ENCODE results near the gene RNF166.

Gene RNF166

GRCh38 chr16:88696441-88696840, 9.8 kb downstream of the RNF166 start:
- no peak overlapping the region for H3K9ac ChIP-seq (ENCODE audit: low read length in 2 of 2)
- H3K9me3 ChIP-seq (ENCODE audit: control insufficient read depth in 2 of 2, low read length in 2 of 2), result no peaks in the 10 kb centered on the region
- H3K4me1 ChIP-seq (ENCODE audit: control insufficient read depth, insufficient read depth, low read length), result peaks cover 10% of the 10 kb centered on the region
- no peak overlapping the region for H3K4me3 ChIP-seq (ENCODE audit: low read length in 2 of 2)
- no peak overlapping the region for H3K27ac ChIP-seq (ENCODE audit: low read length)
- peaks cover 4 to 10% of the 10 kb centered on the region in 2 donors for H3K36me3 ChIP-seq (ENCODE audit: control insufficient read depth in 2 of 2, insufficient read depth in 2 of 2, low read length in 2 of 2)
- peaks cover 2% of the 10 kb centered on the region in 2 donors for H3K27me3 ChIP-seq (ENCODE audit: control insufficient read depth in 1 of 2, insufficient read depth in 2 of 2, low read length in 2 of 2)

DNA sequence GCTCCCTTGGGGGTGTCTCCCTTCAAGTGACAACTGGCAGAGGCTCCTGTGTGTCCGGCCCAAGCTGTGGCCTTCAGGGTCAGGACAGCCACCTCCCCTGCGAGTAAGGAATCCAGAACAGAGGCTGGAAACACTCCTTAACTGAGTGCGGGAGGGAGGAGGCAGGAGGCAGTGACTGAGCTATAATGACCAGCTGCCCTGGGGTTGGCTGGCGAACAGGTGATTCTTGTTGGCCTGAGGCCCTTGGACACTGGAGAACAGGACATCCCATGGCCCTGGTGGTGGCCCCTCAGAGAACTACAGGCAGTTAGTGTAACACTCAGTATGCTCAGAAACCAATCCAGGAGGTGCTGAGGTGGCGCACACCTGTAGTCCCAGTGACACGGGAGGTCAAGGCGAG, 10.5 kb downstream of the RNF166 start:
- Histone ChIP-seq H3K4me1 (ENCODE audit: control insufficient read depth, insufficient read depth, low read length) (peaks cover 6% of the 10 kb centered on the region), H3K9me3 (ENCODE audit: control insufficient read depth in 2 of 2, low read length in 2 of 2) (no peaks in the 10 kb centered on the region), H3K27ac (ENCODE audit: low read length) (no peak overlapping the region), H3K27me3 (ENCODE audit: control insufficient read depth in 1 of 2, insufficient read depth in 2 of 2, low read length in 2 of 2) (peaks cover 3 to 6% of the 10 kb centered on the region in 2 donors), H3K9ac (ENCODE audit: low read length in 2 of 2) (no peak overlapping the region), H3K4me3 (ENCODE audit: low read length in 2 of 2) (no peak overlapping the region), H3K36me3 (ENCODE audit: control insufficient read depth in 2 of 2, insufficient read depth in 2 of 2, low read length in 2 of 2) (peaks cover 4 to 10% of the 10 kb centered on the region in 2 donors)

DNA sequence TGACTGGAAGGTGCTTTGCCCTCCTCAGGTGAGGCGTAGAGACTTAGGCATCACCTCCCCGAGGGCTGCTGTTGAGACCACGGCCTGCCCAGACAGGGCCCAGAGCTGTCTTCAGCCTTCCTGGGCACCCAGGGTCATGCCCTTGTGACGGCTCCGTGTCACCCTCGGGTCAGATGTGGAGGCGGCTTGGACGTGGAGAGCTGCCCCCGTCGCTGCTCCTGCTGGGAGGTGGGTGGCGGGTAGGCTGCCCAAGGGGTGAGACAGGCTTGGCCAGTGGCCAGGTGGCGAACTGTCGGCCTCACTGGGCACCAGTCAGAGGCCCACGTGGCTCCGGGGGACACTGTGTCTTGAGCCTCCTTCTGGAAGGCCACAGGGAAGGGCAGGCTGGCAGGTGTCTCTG, 11.0 kb downstream of the RNF166 start:
- Histone ChIP-seq H3K9ac (ENCODE audit: low read length in 2 of 2) (no peak overlapping the region), H3K4me3 (ENCODE audit: low read length in 2 of 2) (no peak overlapping the region), H3K9me3 (ENCODE audit: control insufficient read depth in 2 of 2, low read length in 2 of 2) (no peaks in the 10 kb centered on the region), H3K27me3 (ENCODE audit: control insufficient read depth in 1 of 2, insufficient read depth in 2 of 2, low read length in 2 of 2) (peaks cover 6 to 10% of the 10 kb centered on the region in 2 donors), H3K4me1 (ENCODE audit: control insufficient read depth, insufficient read depth, low read length) (peaks cover 5% of the 10 kb centered on the region), H3K36me3 (ENCODE audit: control insufficient read depth in 2 of 2, insufficient read depth in 2 of 2, low read length in 2 of 2) (peaks cover 4 to 10% of the 10 kb centered on the region in 2 donors), H3K27ac (ENCODE audit: low read length) (no peak overlapping the region)

DNA sequence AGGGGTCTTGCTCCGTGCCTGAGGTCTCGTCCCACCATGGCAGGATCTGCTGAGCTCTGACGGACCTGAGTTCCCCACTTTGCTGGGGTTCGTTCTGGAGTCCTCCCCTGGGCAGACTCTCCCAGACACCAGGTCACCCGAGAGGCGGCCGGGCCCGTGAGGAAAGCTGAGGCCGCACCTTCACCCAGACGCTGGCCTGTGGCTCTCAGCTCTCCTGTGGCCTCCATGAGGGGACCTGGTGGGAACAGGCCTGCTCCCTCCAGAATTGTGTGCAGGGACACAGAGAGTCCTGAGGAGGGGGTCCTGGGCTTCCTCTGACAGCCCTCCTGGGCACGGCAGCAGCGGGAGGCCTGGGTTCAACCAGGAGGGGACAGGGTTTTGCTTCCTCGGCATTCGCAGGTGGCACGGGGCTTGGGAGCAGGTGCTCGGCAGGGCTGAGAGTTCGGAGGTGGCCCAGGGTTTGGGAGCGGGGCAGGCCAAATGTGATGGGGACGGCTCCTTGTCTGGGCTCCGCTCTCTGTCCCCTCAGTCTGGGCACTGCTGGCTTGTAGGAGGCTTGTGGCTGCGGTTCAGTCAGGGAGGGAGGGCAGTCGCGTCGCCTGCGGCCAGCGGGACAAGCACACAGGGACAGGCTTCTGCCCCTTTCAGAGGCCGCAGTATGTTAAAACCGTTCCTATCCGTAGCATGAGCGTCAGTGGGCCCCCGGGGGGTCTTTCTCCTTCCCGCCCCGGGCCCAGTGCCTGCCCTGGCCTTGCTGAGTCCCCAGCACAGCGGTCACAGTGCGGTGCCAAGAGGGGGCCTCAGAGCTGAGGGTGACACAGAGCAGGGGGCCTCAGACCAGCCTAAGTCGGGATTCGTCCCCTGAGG, 11.8 kb downstream of the RNF166 start:
- Histone ChIP-seq H3K27ac (ENCODE audit: low read length) (no peak overlapping the region), H3K36me3 (ENCODE audit: control insufficient read depth in 2 of 2, insufficient read depth in 2 of 2, low read length in 2 of 2) (peaks cover 0 to 7% of the 10 kb centered on the region in 2 donors), H3K27me3 (ENCODE audit: control insufficient read depth in 1 of 2, insufficient read depth in 2 of 2, low read length in 2 of 2) (peaks cover 11 to 15% of the 10 kb centered on the region in 2 donors), H3K9me3 (ENCODE audit: control insufficient read depth in 2 of 2, low read length in 2 of 2) (no peaks in the 10 kb centered on the region), H3K4me3 (ENCODE audit: low read length in 2 of 2) (no peak overlapping the region), H3K4me1 (ENCODE audit: control insufficient read depth, insufficient read depth, low read length) (no peaks in the 10 kb centered on the region), H3K9ac (ENCODE audit: low read length in 2 of 2) (no peak overlapping the region)

- no peak overlapping the region for H3K9ac ChIP-seq (ENCODE audit: low read length in 2 of 2)
- no peak overlapping the region for H3K27ac ChIP-seq (ENCODE audit: low read length)
- no peaks in the 10 kb centered on the region for H3K4me1 ChIP-seq (ENCODE audit: control insufficient read depth, insufficient read depth, low read length)
- no peaks in the 10 kb centered on the region for H3K9me3 ChIP-seq (ENCODE audit: control insufficient read depth in 2 of 2, low read length in 2 of 2)
- H3K4me3 ChIP-seq (ENCODE audit: low read length in 2 of 2), result no peak overlapping the region
- H3K36me3 ChIP-seq (ENCODE audit: control insufficient read depth in 2 of 2, insufficient read depth in 2 of 2, low read length in 2 of 2), result peaks cover 0 to 5% of the 10 kb centered on the region in 2 donors
- peaks cover 20 to 21% of the 10 kb centered on the region in 2 donors for H3K27me3 ChIP-seq (ENCODE audit: control insufficient read depth in 1 of 2, insufficient read depth in 2 of 2, low read length in 2 of 2)
Measured at GRCh38 chr16:88693420-88694177, 12.6 kb downstream of the RNF166 start.

DNA sequence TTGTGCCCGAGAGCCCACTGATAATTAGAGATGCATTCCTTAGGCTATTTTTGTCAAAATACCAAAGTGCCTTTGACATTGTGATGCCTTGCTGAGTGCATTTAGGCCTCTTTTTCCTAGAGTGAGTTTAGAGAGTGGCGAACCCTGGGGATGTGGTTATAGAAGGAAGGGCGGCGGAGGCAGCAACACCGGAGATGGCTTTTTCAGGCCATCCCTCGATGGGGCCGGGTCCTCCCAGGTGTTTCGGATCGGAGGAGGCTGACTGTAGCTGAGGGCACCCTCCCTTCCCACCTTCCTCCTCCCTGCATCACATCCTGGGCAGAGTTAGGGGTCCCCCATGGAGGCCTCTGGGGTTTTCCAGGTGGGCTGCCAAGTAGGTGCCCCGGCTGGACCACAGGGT, 13.3 kb downstream of the RNF166 start:
- H3K27ac ChIP-seq (ENCODE audit: low read length), result no peak overlapping the region
- H3K9ac ChIP-seq (ENCODE audit: low read length in 2 of 2), result no peak overlapping the region
- H3K4me3 ChIP-seq (ENCODE audit: low read length in 2 of 2), result no peak overlapping the region
- no peaks in the 10 kb centered on the region for H3K4me1 ChIP-seq (ENCODE audit: control insufficient read depth, insufficient read depth, low read length)
- H3K9me3 ChIP-seq (ENCODE audit: control insufficient read depth in 2 of 2, low read length in 2 of 2), result no peaks in the 10 kb centered on the region
- H3K27me3 ChIP-seq (ENCODE audit: control insufficient read depth in 1 of 2, insufficient read depth in 2 of 2, low read length in 2 of 2), result peaks cover 27% of the 10 kb centered on the region in 2 donors
- no peaks in the 10 kb centered on the region for H3K36me3 ChIP-seq (ENCODE audit: control insufficient read depth in 2 of 2, insufficient read depth in 2 of 2, low read length in 2 of 2)

DNA sequence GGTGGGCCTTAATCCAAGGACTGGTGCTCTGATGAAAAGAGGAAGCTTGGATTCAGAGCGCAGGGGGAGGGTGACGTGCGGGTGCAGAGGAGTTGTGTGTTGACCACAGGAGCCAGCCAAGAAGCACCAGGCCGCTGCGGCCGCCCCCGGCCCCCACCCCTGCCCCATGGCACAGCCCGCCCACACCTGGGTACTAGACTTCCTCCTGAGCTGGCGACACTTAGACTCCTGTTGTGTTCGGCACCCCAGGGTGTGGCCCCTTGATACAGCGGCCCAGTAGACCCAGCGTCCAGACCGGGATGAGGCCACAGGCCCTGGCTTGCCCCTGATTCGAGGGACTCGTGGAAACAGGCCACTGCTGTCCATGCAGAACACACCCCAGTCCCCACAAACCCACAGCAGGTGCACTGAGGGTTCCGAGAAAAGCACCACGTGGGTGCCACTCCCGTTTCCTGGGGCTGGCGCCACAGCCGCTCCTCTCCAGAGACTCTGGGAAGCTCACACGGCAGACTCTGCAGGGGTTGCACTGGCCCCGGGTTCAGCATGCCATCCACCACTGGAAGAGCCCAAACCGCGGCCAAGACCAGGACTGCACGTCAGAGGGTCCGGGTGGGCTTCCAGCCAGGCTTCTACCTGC, 14.2 kb downstream of the RNF166 start:
- peaks cover 32 to 33% of the 10 kb centered on the region in 2 donors for H3K27me3 ChIP-seq (ENCODE audit: control insufficient read depth in 1 of 2, insufficient read depth in 2 of 2, low read length in 2 of 2)
- no peaks in the 10 kb centered on the region for H3K4me1 ChIP-seq (ENCODE audit: control insufficient read depth, insufficient read depth, low read length)
- H3K9me3 ChIP-seq (ENCODE audit: control insufficient read depth in 2 of 2, low read length in 2 of 2), result no peaks in the 10 kb centered on the region
- no peak overlapping the region for H3K27ac ChIP-seq (ENCODE audit: low read length)
- no peak overlapping the region for H3K9ac ChIP-seq (ENCODE audit: low read length in 2 of 2)
- H3K36me3 ChIP-seq (ENCODE audit: control insufficient read depth in 2 of 2, insufficient read depth in 2 of 2, low read length in 2 of 2), result no peaks in the 10 kb centered on the region
- no peak overlapping the region for H3K4me3 ChIP-seq (ENCODE audit: low read length in 2 of 2)

DNA sequence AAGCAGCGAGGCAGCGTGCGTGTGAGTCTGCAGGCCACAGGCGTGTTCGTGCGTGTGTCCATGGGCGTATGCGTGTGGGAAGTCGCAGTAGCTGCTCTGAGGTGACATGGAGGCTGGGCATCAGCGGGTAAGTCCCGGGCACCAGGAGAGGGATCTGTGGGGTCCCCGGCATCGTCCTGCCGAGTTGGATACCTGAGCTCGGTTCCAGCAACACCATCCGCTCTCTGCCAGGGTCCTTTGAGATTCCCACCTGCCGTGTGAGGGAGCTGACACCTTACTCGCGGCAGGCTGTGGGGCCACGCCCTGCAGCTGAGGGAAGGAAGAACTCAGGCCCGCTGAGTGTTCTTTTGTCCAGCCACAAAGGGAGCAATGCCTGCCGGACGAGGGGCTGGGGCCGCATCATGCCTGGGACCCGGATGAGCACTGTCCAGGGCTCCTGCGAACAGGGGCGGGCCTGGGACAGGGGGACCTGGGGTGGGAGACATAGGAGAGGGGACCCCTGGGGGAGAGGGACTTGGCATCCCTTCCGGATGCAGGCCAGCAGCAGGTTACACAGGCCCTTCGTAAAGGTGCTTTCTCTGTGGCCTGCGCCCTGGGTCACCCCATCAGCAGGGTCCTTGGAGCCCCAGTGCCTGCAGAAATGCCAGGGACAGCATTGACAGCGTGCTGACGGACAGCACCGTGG, 14.9 kb downstream of the RNF166 start:
- Histone ChIP-seq H3K4me1 (ENCODE audit: control insufficient read depth, insufficient read depth, low read length) (peaks cover 7% of the 10 kb centered on the region), H3K9me3 (ENCODE audit: control insufficient read depth in 2 of 2, low read length in 2 of 2) (no peaks in the 10 kb centered on the region), H3K27me3 (ENCODE audit: control insufficient read depth in 1 of 2, insufficient read depth in 2 of 2, low read length in 2 of 2) (peaks cover 36 to 41% of the 10 kb centered on the region in 2 donors), H3K9ac (ENCODE audit: low read length in 2 of 2) (no peak overlapping the region), H3K27ac (ENCODE audit: low read length) (no peak overlapping the region), H3K36me3 (ENCODE audit: control insufficient read depth in 2 of 2, insufficient read depth in 2 of 2, low read length in 2 of 2) (no peaks in the 10 kb centered on the region), H3K4me3 (ENCODE audit: low read length in 2 of 2) (no peak overlapping the region)

DNA sequence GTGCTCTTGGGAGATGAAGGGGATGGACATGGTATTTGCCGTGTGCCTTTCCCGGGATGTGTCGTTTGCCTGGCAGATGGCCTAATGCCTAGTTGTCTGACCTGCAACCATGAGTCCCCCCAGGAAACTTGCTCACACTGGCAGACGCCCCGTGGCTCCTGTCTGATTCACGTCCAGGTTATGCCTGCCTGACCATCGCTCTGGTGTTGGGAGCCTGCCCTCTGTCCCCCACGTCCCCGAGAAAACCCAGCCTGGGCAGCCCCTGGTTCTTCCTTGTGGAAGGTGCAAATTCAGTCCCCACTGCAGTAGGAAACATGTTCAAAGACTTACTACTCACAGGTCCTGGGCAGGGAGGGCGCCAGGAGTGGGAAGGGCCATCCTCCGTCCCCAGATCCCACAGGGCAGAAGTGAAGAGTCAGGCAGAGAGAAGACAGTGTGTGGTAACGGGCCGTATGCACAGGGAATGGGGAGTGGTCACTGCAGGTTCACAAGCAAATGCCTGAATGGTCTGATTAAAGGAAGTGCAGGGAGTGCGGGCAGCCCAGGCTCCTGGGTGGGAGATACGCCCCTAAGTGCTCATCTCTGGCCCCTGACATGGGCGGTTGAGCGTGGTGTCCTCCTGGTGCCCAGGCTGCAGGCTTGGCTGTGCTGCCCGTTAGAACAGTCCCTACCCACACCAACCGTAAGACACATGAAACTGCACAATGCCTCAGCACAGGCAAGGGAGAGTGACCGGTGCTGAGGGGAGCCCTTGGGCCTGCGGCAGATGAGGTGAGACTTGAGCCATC, 15.7 kb downstream of the RNF166 start:
- Histone ChIP-seq H3K36me3 (ENCODE audit: control insufficient read depth in 2 of 2, insufficient read depth in 2 of 2, low read length in 2 of 2) (no peaks in the 10 kb centered on the region), H3K4me3 (ENCODE audit: low read length in 2 of 2) (no peak overlapping the region), H3K9me3 (ENCODE audit: control insufficient read depth in 2 of 2, low read length in 2 of 2) (no peaks in the 10 kb centered on the region), H3K27ac (ENCODE audit: low read length) (no peak overlapping the region), H3K27me3 (ENCODE audit: control insufficient read depth in 1 of 2, insufficient read depth in 2 of 2, low read length in 2 of 2) (peaks cover 40 to 48% of the 10 kb centered on the region in 2 donors), H3K4me1 (ENCODE audit: control insufficient read depth, insufficient read depth, low read length) (peaks cover 10% of the 10 kb centered on the region), H3K9ac (ENCODE audit: low read length in 2 of 2) (no peak overlapping the region)

Measured in stomach smooth muscle (tissue), 2 donors.